Endothelial cell (in vitro differentiated cells): ENCODE data around the gene MS4A13. TPM values are rescaled to one million over a fixed set of nuclear protein-coding genes. Genes with fewer than 3 reads are reported as not detected.
A peak's percentile ranks its signal among the peaks of the same experiment; 100 is the strongest.

Source experiments
- DNase-seq: peaks from one replicate; pipeline ENCODE4 v3.0.0; 2021; ENCODE audit warnings: low spot score
- H3K27ac Mint-ChIP-seq: one replicate; pipeline ENCODE4 v1.8.0; 2021; ENCODE audit warnings: mixed read lengths, inconsistent platforms; ENCODE audit not compliant: unreplicated experiment
- H3K27me3 Mint-ChIP-seq: one replicate; pipeline ENCODE4 v1.8.0; 2021; ENCODE audit warnings: mild to moderate bottlenecking, moderate library complexity, mixed read lengths, inconsistent platforms; ENCODE audit not compliant: unreplicated experiment
- H3K36me3 Mint-ChIP-seq: one replicate; pipeline ENCODE4 v1.8.0; 2021; ENCODE audit warnings: mild to moderate bottlenecking, low read depth, mixed read lengths, inconsistent platforms; ENCODE audit not compliant: unreplicated experiment
- H3K4me1 Mint-ChIP-seq: one replicate; pipeline ENCODE4 v1.8.0; 2021; ENCODE audit warnings: mild to moderate bottlenecking, mixed read lengths, inconsistent platforms; ENCODE audit not compliant: unreplicated experiment
- H3K4me3 Mint-ChIP-seq: one replicate; pipeline ENCODE4 v1.8.0; 2021; ENCODE audit warnings: mild to moderate bottlenecking, mixed read lengths, inconsistent platforms; ENCODE audit not compliant: unreplicated experiment
- H3K9me3 Mint-ChIP-seq: one replicate; pipeline ENCODE4 v1.8.0; 2021; ENCODE audit warnings: mixed read lengths, inconsistent platforms; ENCODE audit not compliant: unreplicated experiment
- CTCF ChIP-seq: fragments of 200-600 bp; sonication (generic); IDR thresholded peaks from one replicate; pipeline ENCODE4 v1.5.0; 2021; ENCODE audit warnings: antibody characterized with exemption; ENCODE audit not compliant: unreplicated experiment
- total RNA-seq: library from RNA; stranded (reverse); fragmentation: NEBNext Ultra II Directional; extraction: Animal tissue kit (Norgen Biotek cat#: 25700); gene quantifications from one replicate; pipeline ENCODE4 v1.2.1, GENCODE V29; 2021; ENCODE audit not compliant: unreplicated experiment

MS4A13 gene
- total RNA-seq, 1 donor from 2014 or later: not detected

GRCh38 chr11:60485987-60486386, 29.2 kb upstream of the MS4A13 start:
- peak; percentile 31 for DNase-seq
- Mint-ChIP-seq H3K27ac (no peak overlapping the region), H3K36me3 (no peaks in the 10 kb centered on the region), H3K9me3 (no peaks in the 10 kb centered on the region), H3K4me3 (no peak overlapping the region), H3K4me1 (no peaks in the 10 kb centered on the region), H3K27me3 (no peaks in the 10 kb centered on the region)
- peak; percentile 64 for TF ChIP-seq CTCF

GRCh38 chr11:60492488-60493009, 22.6 kb upstream of the MS4A13 start, which contains the start of gene MS4A12:
Gene MS4A12, plus strand, starts transcription at chr11:60492778. Its CDS starts 4,541 bp downstream, at chr11:60497319.
- no peaks in the 10 kb centered on the region for H3K4me1 Mint-ChIP-seq
- no peak within 1 kb of the TSS for H3K4me3 Mint-ChIP-seq
- H3K27ac Mint-ChIP-seq: no peak within 1 kb of the TSS
- H3K27me3 Mint-ChIP-seq: no peaks in the 10 kb centered on the region
- H3K9me3 Mint-ChIP-seq: no peaks in the 10 kb centered on the region
- no peak for TF ChIP-seq CTCF
- no peak for DNase-seq
- no peaks in the 10 kb centered on the region for H3K36me3 Mint-ChIP-seq

- no peak for TF ChIP-seq CTCF
- Mint-ChIP-seq H3K27me3 (no peaks in the 10 kb centered on the region), H3K36me3 (no peaks in the 10 kb centered on the region), H3K4me3 (no peak overlapping the region), H3K9me3 (no peaks in the 10 kb centered on the region), H3K4me1 (no peaks in the 10 kb centered on the region), H3K27ac (no peak overlapping the region)
- DNase-seq: no peak
These were observed 21.7 kb upstream of the MS4A13 start for GRCh38 chr11:60493454-60493853.

- Mint-ChIP-seq H3K27ac (no peak overlapping the region), H3K9me3 (no peaks in the 10 kb centered on the region), H3K36me3 (no peaks in the 10 kb centered on the region), H3K27me3 (no peaks in the 10 kb centered on the region), H3K4me1 (no peaks in the 10 kb centered on the region), H3K4me3 (no peak overlapping the region)
- no peak for TF ChIP-seq CTCF
- no peak for DNase-seq
These were observed 16.8 kb upstream of the MS4A13 start for GRCh38 chr11:60498399-60498798.

GRCh38 chr11:60498853-60499252, 16.3 kb upstream of the MS4A13 start:
- Mint-ChIP-seq H3K4me1 (no peaks in the 10 kb centered on the region), H3K36me3 (no peaks in the 10 kb centered on the region), H3K27me3 (no peaks in the 10 kb centered on the region), H3K9me3 (no peaks in the 10 kb centered on the region), H3K4me3 (no peak overlapping the region), H3K27ac (no peak overlapping the region)
- TF ChIP-seq CTCF: no peak
- DNase-seq: no peak
